Right ventricle myocardium superior (tissue), 1 donor: ENCODE data around the gene CELA2A. TPM values are rescaled to one million over a fixed set of nuclear protein-coding genes. Genes with fewer than 3 reads are reported as not detected.
A peak's percentile ranks its signal among the peaks of the same experiment; 100 is the strongest.
"Not testable (repeated sequence)": the region's sequence is repeated elsewhere in the genome, so short reads cannot be mapped to it uniquely, and the experiment has no call there.

ENCODE experiments used
- ATAC-seq: fragments of 200-7000 bp; cut with Tn5 transposase; one replicate; pipeline ENCODE4 v1.9.1; 2020; ENCODE audit warnings: mild to moderate bottlenecking; ENCODE audit not compliant: poor library complexity
- DNase-seq: peaks from one replicate; pipeline ENCODE4 v3.0.0-alpha.2; 2020
- intact Hi-C: fragments of 100-400 bp; cut with DNase I; formaldehyde crosslinking; loops from one replicate; pipeline ENCODE4 v1.11.2; 2022
- total RNA-seq: library from RNA; stranded (reverse); fragmentation: NEBNext Ultra II Directional; extraction: Animal tissue kit (Norgen Biotek cat#: 25700); gene quantifications from one replicate; pipeline ENCODE4 v1.2.1, GENCODE V29; 2021
- donor health status: DM: no; HTN: yes; CAD: no; lungs with severe emphysema.

CELA2A gene
- total RNA-seq, 1 donor from 2014 or later: not detected

DNA sequence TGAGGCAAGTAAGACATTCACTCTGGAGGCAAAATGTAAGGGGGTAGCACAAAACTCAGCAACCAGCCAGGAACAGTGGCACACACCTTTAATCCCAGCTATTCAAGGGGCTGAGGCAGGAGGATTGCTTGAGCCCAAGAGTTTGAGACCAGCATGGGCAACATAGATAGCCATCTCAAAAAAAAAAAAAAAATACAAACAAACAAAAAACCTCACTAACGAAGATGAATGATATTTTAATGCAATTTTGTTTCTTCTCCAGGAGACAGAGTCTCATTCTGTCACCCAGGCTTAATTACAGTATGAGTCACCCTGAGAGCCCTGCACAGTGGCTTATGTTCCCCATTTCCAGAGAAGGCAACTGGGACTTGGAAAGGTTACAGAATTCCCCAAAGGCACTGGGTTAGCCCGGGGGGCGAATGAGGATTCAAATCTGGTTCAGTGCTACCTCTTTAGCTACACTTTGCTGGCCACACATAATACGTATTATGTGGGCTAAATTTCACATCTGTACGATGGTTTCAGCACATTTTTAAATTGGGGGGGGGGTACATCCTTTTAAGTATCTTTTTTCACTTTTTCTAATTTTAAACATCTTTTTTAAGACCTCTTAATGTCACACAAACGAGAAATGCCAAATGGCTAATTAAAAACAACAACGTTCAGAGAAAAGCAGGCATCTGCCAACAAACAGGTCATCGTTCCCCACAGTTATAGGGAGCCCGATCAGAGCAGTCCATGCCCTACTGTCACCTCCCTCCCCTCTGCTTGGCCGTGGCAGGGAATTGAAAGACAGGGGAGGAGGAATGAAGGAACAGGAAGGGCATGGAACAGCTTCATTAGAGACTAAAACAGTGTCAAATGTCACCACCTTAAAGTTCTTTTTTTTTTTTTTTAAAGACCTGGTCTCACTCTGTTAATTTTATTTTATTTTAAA lies 3.5 kb downstream of the CELA2A start:
- ATAC-seq: no peak
- intact Hi-C loops: no loop called here
- DNase-seq: no peak

DNA sequence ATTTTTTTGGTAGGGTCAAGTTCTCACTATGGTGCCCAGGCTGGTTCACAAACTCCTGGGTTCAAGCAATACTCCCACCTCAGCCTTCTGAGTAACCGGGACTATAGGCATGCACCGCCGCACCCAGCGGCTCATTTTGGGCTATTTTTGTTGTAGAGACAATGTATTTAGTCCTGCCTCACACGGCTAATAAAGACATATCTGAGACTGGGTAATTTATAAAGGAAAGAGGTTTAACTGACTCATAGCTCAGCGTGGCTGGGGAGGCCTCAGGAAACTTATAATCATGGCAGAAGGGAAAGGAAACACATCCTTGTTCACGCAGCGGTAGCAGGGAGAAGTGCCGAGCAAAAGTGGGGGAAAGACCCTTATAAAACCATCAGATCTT lies 4.2 kb downstream of the CELA2A start:
- intact Hi-C loops: no loop called here
- no peak for DNase-seq
- no peak for ATAC-seq

DNA sequence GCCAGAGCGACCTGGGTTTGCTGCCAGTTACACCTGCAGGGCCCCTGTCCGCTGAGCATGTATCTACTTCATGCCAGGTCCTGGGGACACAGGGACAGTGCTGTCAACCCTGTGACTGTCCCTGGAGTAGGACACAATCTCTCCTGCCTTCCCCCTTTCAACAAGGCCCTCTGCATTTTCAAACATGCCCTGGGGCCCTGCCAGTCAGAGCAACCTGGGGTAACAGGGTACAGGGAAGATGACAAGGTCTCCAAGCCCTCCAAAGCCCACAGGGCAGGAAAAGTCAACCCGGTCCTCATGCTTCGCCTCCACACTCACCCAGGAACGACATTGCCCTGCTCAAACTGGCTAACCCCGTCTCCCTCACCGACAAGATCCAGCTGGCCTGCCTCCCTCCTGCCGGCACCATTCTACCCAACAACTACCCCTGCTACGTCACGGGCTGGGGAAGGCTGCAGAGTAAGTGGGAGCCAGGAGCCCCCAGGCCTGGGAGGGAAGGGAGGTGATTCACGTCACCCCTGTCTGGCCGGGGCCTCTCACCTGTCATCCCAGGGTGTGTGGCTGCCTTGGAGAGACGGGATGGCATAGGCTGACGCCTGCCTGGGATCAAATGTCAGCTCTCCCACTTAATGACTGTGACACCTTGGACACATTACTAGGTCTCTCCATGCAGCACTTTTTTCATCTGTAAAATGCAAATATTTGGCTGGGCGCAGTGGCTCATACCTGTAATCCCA lies 6.7 kb downstream of the CELA2A start:
- ATAC-seq, DNase-seq, intact Hi-C loops: not testable (repeated sequence)

DNA sequence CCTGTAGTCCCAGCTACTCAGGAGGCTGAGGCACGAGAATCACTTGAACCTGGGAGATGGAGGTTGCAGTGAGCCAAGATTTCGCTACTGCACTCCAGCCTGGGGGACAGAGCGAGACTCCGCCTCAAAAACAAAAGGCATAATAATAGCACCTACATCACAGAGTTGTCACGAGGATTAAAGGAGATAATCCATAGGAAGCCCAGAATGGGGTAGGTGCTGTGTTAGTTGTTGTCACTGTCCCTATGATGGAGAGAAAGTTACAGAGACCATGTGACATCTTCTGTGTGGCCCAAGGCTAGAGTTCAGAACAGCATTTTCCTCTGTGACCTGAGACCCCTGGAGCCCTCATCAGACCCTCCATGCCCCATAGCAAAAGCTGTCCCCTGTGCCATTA lies 7.4 kb downstream of the CELA2A start:
- ATAC-seq, DNase-seq, intact Hi-C loops: not testable (repeated sequence)

DNA sequence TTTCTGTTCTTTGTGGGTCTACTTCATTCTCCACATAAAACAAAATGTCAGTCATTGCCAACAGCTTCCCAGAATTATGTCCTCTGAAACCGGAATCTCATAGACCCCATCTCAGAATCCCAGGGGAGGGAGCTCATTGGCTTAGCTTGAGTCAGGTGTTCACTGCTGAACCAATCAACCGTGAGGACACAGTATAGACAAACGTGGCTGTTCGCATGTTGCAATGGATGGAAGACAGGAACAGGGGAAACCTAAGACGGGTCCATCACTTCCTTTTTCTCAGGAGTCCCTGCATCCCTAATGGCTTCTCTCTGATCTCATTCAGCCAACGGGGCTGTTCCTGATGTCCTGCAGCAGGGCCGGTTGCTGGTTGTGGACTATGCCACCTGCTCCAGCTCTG lies 9.1 kb downstream of the CELA2A start:
- ATAC-seq (no peak), DNase-seq (no peak)
- intact Hi-C loops: no loop called here

DNA sequence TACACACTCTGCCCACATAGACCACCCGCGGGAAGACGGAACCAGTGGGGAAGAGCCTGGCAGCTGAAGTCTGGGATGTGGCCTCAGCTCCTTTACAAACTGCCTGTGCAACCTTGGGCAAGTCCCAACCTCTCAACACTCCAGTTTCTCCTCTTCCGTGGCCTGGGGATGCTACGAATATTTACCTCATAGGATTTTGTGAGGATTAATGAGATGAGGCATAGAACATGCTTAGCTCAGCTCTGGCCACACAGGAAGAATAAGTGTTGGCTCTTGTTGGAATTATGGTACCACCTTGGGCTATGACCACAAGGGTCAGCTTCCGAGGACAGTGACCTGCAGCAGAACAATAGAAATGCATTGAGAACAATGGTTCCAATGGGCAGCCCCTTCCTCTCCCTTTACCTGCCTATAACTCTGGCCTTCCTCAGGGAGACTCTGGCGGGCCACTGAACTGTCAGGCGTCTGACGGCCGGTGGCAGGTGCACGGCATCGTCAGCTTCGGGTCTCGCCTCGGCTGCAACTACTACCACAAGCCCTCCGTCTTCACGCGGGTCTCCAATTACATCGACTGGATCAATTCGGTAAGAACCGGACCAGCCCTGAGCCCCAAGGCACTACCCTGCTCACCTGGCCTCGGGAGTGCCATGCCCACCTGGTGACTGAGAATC lies 10.6 kb downstream of the CELA2A start:
- intact Hi-C loops, DNase-seq, ATAC-seq: not testable (repeated sequence)

DNA sequence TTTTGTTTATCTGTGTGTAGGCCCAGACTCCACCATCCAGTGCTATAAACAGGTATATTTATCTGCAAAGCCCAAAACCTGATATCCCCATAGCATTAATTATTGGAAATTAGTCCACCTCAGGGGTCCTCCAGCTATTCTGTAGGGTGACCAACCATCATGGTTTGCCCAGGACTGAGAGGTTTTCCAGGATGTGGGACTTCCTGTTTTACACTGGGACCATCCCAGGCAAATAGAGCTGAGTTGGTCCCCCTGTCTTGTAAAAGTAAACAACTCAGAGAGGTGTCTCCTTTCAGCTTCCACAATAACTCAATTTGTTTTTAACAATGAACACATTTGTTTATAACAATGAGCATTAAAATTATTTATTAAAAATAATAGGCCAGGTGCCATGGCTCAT lies 11.6 kb downstream of the CELA2A start:
- DNase-seq (no peak), ATAC-seq (no peak)
- intact Hi-C loops: no loop called here

DNA sequence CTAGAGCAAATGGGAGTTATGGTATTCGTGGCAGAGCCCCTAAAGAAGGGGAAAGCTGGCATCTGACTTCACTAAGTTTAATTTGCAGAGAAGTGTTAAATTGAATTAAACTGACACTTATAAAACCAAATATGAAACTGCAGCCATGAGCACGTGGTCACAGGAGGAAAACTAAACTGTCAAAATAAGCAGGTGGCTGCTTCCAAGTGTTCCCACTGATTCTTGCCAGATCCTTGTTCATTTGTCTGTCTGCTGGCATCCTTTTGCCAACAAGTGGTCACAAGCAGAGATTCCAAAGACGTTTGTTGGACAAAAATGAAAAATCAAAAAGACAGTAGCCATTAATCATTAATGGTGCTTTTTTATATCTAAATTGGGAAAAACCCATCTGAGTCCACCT lies 12.8 kb downstream of the CELA2A start:
- intact Hi-C loops: no loop called here
- DNase-seq: no peak
- ATAC-seq: no peak

DNA sequence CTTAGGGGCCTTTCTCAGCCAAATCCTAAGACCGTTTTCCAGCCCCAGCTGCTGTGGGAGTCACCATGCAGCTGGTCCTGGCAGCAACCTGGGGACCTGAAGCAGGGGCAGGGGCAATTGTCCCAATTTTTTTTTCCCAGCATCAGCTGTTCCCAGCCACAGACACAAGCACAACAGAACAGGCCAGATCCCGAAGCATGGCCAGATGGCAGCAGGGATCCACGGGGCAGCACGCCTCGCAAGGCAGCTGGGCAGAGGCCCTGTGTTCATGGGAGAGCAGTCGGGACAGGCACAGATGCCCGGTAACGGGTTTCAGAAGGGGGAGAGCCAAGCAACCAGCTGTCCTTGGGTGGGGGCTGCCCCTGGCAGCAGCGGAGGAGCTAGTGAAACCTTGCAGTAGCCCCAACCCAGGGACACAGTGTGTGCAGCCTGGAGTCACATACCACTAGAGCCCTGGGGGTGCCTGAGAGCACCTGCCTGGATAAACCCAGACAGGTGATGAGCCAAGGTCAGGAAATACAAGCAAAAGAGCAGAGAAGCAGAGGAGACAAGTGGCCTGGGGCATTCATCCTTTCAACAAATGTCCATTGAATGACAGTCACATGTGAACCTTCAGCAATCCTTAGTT lies 13.4 kb downstream of the CELA2A start:
- ATAC-seq, DNase-seq, intact Hi-C loops: not testable (repeated sequence)

DNA sequence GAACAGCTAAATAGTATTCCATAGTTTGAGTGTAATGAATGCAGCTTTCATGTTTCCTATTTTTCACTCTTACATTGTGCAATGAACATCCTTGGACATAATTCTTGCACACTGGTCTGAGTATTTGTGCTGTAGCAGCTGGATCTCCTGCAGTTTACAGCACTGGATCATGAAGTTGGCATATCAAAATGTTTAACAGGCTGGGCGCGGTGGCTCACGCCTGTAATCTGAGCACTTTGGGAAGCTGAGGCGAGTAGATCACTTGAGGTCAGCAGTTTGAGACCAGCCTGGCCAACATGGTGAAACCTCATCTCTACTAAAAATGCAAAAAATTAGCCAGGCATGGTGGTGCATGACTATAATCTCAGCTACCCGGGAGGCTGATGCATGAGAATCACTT lies 14.5 kb downstream of the CELA2A start:
- ATAC-seq, DNase-seq, intact Hi-C loops: not testable (repeated sequence)

DNA sequence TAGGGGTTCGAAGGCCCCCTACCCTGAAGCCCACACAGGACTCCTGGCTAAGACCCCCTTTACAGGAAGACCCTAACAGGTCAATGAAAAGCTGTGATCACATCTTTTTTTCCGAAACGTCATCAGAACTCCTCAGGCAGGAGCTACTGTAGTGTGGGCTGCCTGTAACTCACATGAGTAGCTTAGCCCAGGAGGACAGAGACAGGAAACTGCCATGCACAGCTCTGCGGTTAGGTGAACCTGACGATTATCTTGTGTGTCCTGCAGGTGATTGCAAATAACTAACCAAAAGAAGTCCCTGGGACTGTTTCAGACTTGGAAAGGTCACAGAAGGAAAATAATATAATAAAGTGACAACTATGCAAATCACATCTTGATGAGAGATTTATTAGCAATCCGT lies 15.2 kb downstream of the CELA2A start:
- ATAC-seq, DNase-seq, intact Hi-C loops: not testable (repeated sequence)

DNA sequence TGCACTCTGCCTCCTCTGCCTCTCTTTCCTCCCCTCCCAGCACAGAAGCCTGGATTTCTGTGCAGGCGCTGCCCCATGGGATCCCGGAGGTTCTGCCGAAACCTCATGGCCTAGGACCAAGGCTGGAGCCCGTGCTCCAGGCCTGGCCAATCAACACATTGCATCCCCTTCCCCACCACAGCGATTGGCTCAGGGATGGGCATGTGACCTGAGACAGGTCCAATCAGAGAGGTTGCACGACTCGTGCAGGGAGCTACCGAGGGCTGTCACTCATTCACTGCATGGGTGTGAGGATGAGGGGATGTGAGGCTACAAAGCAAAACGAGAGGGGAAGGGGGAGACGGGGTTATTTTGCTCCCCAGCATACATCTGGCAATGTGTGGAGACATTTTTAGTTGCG lies 16.1 kb downstream of the CELA2A start:
- no peak for DNase-seq
- intact Hi-C loops: no loop called here
- ATAC-seq: no peak

DNA sequence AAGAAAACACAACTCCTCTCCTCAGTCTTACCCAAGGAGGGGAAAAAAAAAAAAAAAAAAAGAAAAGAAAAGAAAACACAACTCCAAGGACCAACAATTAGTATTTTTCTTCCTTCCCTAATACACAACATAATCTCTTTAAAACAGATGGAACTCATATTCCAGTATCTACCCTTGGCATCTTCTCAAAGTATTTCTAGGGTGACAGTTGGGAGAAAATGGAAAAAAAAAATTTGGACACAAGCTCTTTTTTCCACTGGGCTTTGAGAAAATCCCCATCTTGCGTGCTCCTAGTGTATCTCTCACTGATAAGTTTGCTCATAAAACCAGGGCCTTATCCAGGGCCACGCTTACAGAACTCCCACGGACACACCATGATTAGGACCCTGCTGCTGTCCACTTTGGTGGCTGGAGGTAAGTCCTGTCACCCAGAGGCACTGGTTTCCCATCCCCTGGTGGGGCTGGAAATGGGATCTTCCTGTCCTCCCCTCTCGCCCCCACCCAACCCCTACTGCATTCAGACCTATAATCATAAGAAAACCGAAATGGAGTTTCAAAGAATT lies 19.3 kb downstream of the CELA2A start, which contains the start of gene CELA2B:
Gene CELA2B (plus strand): TSS at position 353 of the 563 bp plus-strand sequence. CDS start 22 bp downstream, at position 375.
- DNase-seq (no peak), ATAC-seq (no peak)
- intact Hi-C loops: no loop called here

DNA sequence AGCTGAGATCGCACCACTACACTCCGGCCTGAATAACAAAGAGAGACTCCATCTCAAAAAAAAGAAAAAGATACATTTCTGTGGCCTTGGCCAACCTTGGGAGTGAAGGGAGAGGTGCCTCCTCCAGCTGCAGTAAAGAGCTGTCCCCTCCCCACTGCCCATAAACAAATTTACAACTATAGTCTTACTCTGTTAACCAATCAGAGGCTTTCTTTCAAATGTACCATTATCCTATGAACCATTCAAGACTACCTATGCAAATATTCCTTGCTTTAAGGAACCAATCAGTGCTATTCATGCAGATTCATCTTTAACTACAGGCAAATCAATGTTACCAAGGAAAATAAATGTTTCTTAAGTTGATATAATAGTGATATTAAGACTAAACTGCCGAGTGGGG lies 20.4 kb downstream of the CELA2A start:
- DNase-seq: no peak
- intact Hi-C loops: no loop called here
- no peak for ATAC-seq

DNA sequence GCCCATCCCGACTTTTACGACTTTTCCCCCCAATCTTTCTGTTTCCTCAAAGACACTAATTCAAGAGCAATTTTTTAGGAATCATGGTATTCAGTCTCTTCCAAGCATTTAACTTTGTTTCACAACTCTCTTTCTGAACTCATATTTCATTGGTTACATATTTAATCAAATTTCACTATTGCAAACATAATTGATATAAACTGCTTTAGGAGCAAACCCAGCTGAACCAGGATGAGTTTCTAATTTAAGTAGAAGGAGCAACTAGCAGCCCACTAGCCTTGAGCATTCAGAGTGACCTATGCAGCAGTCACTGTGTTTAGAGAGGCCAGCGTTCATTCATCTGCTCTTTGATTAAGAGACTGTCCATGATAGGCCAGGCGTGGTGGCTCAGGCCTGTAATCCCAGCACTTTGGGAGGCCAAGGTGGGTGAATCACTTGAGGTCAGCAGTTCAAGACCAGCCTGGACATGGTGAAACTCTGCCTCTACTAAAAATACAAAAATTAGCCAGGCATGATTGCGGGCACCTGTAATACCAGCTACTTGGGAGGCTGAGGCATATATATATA lies 21.2 kb downstream of the CELA2A start:
- intact Hi-C loops: no loop called here
- no peak for ATAC-seq
- no peak for DNase-seq

DNA sequence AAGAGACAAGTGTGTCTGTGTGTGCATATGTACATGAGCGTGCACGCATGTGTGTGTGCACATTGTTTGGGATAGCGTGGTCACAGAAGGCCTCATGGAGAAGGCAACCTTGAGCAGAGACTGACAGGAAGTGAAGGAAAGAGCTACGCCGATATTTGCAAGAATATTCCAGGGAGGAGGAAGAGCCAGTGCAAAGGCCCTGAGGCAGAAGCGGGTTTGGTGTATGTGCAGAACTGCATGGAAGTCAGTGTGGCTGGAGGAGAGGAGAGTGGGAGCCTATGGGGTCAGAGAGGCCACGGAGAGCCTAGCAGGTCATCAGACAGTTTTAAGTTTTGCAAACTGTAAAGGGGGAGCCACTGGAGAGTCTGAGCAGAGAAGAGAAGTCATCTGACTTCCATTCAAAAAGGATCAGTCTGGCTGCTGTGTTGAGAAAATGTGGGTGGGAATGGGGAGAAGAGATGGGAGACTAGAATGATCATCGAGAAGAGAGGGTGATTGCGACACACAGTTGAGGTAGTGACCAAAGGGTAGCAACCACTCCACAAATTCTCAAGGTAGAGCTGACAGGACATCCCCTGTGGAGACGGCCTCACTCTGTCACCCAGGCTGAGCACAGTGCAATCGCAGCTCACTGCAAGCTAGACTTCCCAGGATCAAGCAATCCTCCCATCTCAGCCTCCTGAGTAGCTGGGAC lies 23.3 kb downstream of the CELA2A start:
- no peak for DNase-seq
- no peak for ATAC-seq
- intact Hi-C loops: no loop called here

DNA sequence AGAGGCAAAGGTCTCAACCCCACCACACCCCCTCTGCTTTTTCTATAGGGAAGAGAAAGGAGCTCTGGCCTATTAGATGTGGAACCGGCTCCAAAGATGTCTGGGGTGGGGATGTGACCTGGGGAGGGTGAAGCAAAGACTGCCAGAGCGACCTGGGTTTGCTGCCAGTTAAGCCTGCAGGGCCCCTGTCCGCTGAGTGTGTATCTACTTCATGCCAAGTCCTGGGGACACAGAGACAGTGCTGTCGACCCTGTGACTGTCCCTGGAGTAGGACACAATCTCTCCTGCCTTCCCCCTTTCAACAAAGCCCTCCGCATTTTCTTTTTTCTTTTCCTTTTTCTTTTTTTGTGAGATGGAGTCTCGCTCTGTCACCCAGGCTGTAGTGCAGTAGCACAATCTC lies 25.9 kb downstream of the CELA2A start:
- intact Hi-C loops, DNase-seq: not testable (repeated sequence)
- ATAC-seq: peak; percentile 62
